Esophagus squamous epithelium (tissue), 5 donors: ENCODE data around the gene CPLX4. TPM values are rescaled to one million over a fixed set of nuclear protein-coding genes. Genes with fewer than 3 reads are reported as not detected.

Experiments
- DNase-seq: peaks from one replicate; lab custom pipeline; 2025; lab: John Stamatoyannopoulos, UW
- H3K27ac ChIP-seq, 4 donors: fragments of 200-600 bp; sonication (generic); one replicate each; pipeline ENCODE4 v1.5.1; 2016 to 2019; ENCODE audit warnings: mild to moderate bottlenecking in 1 of 4
- H3K27me3 ChIP-seq, 4 donors: fragments of 200-600 bp; sonication (generic); 1 replicate in 3 of 4; 2 replicates in 1 of 4; pipeline versions ENCODE4 v1.5.1 to v1.6.0; 2017 to 2021; ENCODE audit warnings: antibody characterized with exemption in 1 of 4
- H3K36me3 ChIP-seq, 3 donors: fragments of 200-600 bp; sonication (generic); one replicate each; pipeline ENCODE4 v1.5.1; 2016 to 2019
- H3K4me1 ChIP-seq, 3 donors: fragments of 200-600 bp; sonication (generic); one replicate each; pipeline ENCODE4 v1.5.1; 2017 to 2019
- H3K4me3 ChIP-seq, 4 donors: fragments of 200-600 bp; sonication (generic); 1 replicate in 3 of 4; 2 replicates in 1 of 4; pipeline ENCODE4 v1.5.1; 2016 to 2019; ENCODE audit warnings: mild to moderate bottlenecking in 2 of 4, moderate library complexity in 1 of 4
- H3K9me3 ChIP-seq, 3 donors: fragments of 200-600 bp; sonication (generic); one replicate each; pipeline ENCODE4 v1.5.1; 2016 to 2019
- CTCF ChIP-seq, 6 experiments: fragments of 450-650 bp in 4 of 6; fragments of 200-600 bp in 2 of 6; sonication (generic) in 2 of 6; IDR thresholded peaks; one replicate each; pipeline ENCODE4 v1.5.1; 2016 to 2019; ENCODE audit warnings: antibody characterized with exemption in 6 of 6, mild to moderate bottlenecking in 4 of 6, moderate library complexity in 4 of 6
- POLR2A ChIP-seq, 4 donors: fragments of 450-650 bp; IDR thresholded peaks; one replicate each; pipeline ENCODE4 v1.6.1; 2017; ENCODE audit warnings: antibody characterized with exemption in 4 of 4, mild to moderate bottlenecking in 4 of 4, moderate library complexity in 3 of 4
- WGBS, 2 donors: methylation state at CpG; one replicate each; pipeline ENCODE4 v1.1.5; 2018; 5-methylcytosine and 5-hydroxymethylcytosine counted together
- intact Hi-C: fragments of 100-400 bp; cut with DNase I; formaldehyde crosslinking; loops from one replicate; pipeline ENCODE4 v1.15.0; 2022
- total RNA-seq, 4 donors: library from RNA; depleted of rRNA; stranded (reverse); fragments of >200 nt; gene quantifications; one replicate each; pipeline ENCODE4 v1.1.0, GENCODE V29; 2016
- donor health status: DM: yes; HTN: yes; CAD: no.

CPLX4 gene
- total RNA-seq, 4 donors from 2014 or later: 0.31 TPM; not detected in 3

- WGBS, 2 donors: 97 to 100% methylated on average over 4 of the region's 4 CpGs
- Histone ChIP-seq H3K27ac (no peak overlapping the region), H3K27me3 (no peaks in the 10 kb centered on the region), H3K36me3 (peaks cover 0 to 100% (median 25%) of the 10 kb centered on the region in 3 donors), H3K4me3 (no peak overlapping the region), H3K4me1 (no peaks in the 10 kb centered on the region), H3K9me3 (no peaks in the 10 kb centered on the region)
- DNase-seq: no peak
- intact Hi-C loops: no loop called here
- TF ChIP-seq CTCF (IDR thresholded peaks at IDR 0.05) (no peak), POLR2A (IDR thresholded peaks at IDR 0.05) (no peak)
These were observed 27.1 kb upstream of the CPLX4 start for GRCh38 chr18:59345556-59345955.

- Histone ChIP-seq H3K36me3 (peaks cover 0 to 100% (median 22%) of the 10 kb centered on the region in 3 donors), H3K4me1 (no peaks in the 10 kb centered on the region), H3K27me3 (no peaks in the 10 kb centered on the region), H3K9me3 (peaks cover 0 to 5% (median 0%) of the 10 kb centered on the region in 3 donors), H3K27ac (no peak overlapping the region), H3K4me3 (no peak overlapping the region)
- TF ChIP-seq POLR2A (IDR thresholded peaks at IDR 0.05) (no peak), CTCF (IDR thresholded peaks at IDR 0.05) (no peak)
- DNase-seq: no peak
- intact Hi-C loops: no loop called here
- 0% methylated on average over 1 of the region's 1 CpG for WGBS, 2 donors
These were observed 26.5 kb upstream of the CPLX4 start for GRCh38 chr18:59344996-59345395.

- WGBS, 2 donors: 89 to 97% methylated on average over 2 of the region's 2 CpGs
- no peaks in the 10 kb centered on the region for H3K27me3 ChIP-seq
- DNase-seq: no peak
- no peak overlapping the region for H3K27ac ChIP-seq
- intact Hi-C loops: no loop called here
- H3K9me3 ChIP-seq: peaks cover 0 to 5% (median 0%) of the 10 kb centered on the region in 3 donors
- H3K36me3 ChIP-seq: peaks cover 0 to 100% (median 29%) of the 10 kb centered on the region in 3 donors
- no peak overlapping the region for H3K4me3 ChIP-seq
- TF ChIP-seq POLR2A (IDR thresholded peaks at IDR 0.05) (no peak), CTCF (IDR thresholded peaks at IDR 0.05) (no peak)
- no peaks in the 10 kb centered on the region for H3K4me1 ChIP-seq
These were observed 25.5 kb upstream of the CPLX4 start for GRCh38 chr18:59343926-59344325.

GRCh38 chr18:59340817-59341216 lies 22.4 kb upstream of the CPLX4 start:
- TF ChIP-seq CTCF (IDR thresholded peaks at IDR 0.05): no peak
- TF ChIP-seq POLR2A (IDR thresholded peaks at IDR 0.05): no peak
- Histone ChIP-seq H3K27ac (no peak overlapping the region), H3K27me3 (no peaks in the 10 kb centered on the region), H3K9me3 (peaks cover 0 to 5% (median 0%) of the 10 kb centered on the region in 3 donors), H3K4me3 (no peak overlapping the region), H3K4me1 (no peaks in the 10 kb centered on the region), H3K36me3 (peaks cover 6 to 100% (median 23%) of the 10 kb centered on the region in 3 donors)
- DNase-seq: no peak
- intact Hi-C loops: no loop called here

GRCh38 chr18:59340312-59340711 lies 21.9 kb upstream of the CPLX4 start:
- H3K36me3 ChIP-seq: peaks cover 6 to 100% (median 18%) of the 10 kb centered on the region in 3 donors
- H3K27ac ChIP-seq: no peak overlapping the region
- H3K4me3 ChIP-seq: no peak overlapping the region
- TF ChIP-seq POLR2A (IDR thresholded peaks at IDR 0.05) (no peak), CTCF (IDR thresholded peaks at IDR 0.05) (no peak)
- WGBS, 2 donors: 92 to 95% methylated on average over 2 of the region's 2 CpGs
- intact Hi-C loops: no loop called here
- no peaks in the 10 kb centered on the region for H3K27me3 ChIP-seq
- no peak for DNase-seq
- H3K4me1 ChIP-seq: no peaks in the 10 kb centered on the region
- peaks cover 0 to 5% (median 0%) of the 10 kb centered on the region in 3 donors for H3K9me3 ChIP-seq
